Stimulated activated CD8-positive, alpha-beta memory T cell treated with anti-CD3 and anti-CD28 coated beads, Interleukin-12 subunit alpha, Interleukin-12 subunit beta, amount 100 ng/mL, for 24 hours (primary cell): ENCODE measurements around the gene PLD1.
"Not testable (repeated sequence)": the region's sequence is repeated elsewhere in the genome, so short reads cannot be mapped to it uniquely, and the experiment has no call there.

Source experiments
- DNase-seq: peaks from one replicate; pipeline ENCODE4 v3.0.0-alpha.2; 2020; ENCODE audit errors: extremely low read depth

The PLD1 gene

DNA sequence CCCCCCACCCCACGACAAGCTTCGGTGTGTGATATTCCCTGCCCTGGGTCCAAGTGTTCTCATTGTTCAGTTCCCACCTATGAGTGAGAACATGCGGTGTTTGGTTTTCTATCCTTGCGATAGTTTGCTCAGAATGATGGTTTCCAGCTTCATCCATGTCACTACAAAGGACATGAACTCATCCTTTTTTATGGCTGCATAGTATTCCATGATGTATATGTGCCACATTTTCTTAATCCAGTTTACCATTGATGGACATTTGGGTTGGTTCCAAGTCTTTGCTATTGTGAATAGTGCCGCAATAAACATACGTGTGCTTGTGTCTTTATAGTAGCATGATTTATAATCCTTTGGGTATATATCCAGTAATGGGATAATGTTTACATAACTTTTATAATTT, 4.4 kb upstream of the PLD1 start:
- DNase-seq, result not testable (repeated sequence)

DNA sequence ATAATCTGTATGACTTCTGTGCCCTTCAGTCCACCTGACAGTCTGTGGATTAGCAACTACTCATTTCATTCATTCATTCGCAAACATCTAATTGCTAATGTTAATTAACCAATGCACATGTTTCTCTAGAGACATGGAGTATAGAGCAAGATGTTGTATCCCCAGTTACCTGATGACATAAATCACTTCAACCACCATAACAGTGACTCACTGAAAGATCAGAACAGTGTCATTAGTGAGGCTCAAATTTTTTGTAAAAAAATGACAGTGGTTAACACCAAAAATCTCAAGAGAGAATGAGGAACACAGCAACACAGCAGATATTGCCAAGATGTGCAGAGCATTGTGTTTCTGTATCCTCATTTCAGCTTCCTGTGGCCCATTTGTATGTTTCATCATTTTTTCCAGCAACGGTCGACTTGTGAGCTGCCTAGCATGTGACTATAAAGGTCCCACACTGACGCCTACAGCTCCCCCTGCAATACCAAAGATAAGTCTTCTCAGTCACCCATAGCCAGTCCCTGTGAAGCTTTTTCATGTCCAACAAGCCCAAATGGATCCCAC, 3.7 kb upstream of the PLD1 start:
- DNase-seq, result no peak

DNA sequence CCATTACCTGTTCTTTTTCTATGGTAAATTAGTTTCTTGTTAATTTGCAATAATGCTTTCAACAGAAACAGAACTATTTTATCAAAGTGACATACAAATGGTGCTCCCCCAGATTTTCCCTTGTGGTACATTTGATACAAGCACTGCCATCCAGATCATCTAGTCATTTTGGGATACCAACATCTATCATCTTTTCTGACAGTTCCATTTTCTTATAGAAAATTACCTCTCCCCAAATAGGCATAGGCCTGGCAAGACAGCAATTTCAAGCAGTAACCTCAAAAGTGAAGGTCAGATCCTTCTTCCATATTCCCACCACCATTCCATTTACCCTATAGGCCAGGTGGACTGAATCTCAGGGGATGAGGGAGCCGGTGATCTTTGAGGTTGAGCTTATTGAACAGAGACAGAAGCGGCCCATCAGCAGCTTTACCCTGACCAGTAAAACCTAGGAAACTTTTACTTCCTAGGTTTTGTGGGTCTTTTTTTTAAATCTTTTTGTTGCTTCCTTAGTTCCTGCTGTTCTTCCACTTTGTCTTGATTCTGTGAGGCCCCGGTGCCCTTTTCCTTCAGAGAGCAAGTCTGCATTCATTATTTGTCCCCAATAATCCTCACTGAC, 3.1 kb upstream of the PLD1 start:
- DNase-seq, result no peak

DNA sequence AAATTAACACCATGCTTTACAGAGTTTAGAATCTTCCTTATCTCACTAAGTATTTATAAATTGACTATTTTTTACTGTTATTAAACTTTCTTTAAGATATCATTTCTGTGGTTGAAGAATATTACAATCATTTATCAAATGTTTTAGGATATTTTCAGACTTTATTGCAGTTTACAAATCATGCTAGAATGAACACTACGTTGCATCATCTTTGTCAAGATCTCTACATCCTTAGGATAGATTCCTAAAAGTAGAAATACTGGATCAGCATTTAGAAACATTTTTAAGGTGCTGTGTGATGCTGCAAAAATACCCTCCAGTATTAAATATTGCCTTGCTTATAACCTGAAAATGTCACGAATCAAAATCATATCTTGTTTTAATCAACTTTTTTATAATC, 2.5 kb upstream of the PLD1 start:
- DNase-seq, result no peak

GRCh38 chr3:171811913-171812335, 1.6 kb upstream of the PLD1 start:
- DNase-seq, result no peak

DNA sequence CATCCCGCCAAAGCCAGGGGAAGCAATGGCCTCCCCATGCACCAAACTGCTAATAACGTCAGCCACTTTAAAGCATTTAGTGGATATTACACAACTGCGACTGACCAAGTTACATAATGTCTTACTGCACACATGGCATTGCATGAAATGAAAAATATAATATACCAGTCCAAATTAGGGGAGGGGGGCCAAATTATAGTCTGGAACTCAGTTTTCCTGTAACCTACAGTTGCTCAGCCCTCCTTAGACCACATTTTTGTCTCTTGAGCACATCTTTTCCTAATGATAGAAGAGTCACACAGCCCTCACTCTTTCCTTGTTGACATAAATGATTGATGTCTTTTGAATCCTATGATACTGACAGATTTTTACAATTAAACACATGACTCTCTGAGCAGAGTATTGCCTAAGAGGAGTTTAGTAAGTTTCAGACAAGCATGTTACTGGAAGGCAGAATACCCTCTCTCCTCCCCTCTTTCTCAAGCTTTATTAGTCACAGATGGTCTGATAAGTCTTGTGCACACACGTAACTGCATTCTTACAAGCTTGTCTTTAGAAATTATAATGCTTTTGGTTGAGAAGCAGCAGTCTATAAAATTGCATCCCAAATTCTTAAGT, 1.1 kb upstream of the PLD1 start:
- no peak for DNase-seq

- no peak for DNase-seq
Measured at GRCh38 chr3:171810629-171811294, 479 bp upstream of the PLD1 start.

DNA sequence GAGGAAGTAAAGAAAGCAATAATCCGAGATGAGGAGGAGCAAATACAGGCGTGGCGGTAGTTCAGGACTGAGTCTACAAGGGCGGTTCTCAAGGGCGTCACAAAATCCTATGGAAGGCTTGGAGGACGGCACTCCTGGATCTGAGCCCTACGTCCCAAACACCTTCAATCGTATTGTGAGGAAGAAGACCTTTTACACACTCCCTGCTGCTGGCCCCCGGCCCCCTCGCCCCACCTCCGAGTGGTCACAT, 747 bp downstream of the PLD1 start:
- no peak for DNase-seq

DNA sequence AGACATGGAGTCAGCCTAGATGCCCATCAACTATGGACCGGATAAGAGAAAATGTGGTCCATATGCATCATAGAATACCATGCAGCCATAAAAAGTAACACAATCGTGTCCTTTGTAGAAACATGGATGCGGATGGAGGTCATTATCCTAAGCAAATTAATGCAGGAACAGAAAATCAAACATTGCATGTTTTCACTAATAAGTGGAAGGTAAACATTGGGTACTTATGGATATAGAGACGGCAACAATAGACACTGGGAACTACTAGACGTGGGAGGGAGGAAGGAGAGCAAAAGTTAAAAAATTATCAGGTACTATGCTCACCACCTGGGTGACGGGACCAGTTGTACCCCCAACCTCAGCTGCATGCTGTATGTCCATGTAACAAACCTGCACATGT, 2.5 kb downstream of the PLD1 start:
- DNase-seq, result no peak

- no peak for DNase-seq
Measured at GRCh38 chr3:171807129-171807675, 3.1 kb downstream of the PLD1 start.

DNA sequence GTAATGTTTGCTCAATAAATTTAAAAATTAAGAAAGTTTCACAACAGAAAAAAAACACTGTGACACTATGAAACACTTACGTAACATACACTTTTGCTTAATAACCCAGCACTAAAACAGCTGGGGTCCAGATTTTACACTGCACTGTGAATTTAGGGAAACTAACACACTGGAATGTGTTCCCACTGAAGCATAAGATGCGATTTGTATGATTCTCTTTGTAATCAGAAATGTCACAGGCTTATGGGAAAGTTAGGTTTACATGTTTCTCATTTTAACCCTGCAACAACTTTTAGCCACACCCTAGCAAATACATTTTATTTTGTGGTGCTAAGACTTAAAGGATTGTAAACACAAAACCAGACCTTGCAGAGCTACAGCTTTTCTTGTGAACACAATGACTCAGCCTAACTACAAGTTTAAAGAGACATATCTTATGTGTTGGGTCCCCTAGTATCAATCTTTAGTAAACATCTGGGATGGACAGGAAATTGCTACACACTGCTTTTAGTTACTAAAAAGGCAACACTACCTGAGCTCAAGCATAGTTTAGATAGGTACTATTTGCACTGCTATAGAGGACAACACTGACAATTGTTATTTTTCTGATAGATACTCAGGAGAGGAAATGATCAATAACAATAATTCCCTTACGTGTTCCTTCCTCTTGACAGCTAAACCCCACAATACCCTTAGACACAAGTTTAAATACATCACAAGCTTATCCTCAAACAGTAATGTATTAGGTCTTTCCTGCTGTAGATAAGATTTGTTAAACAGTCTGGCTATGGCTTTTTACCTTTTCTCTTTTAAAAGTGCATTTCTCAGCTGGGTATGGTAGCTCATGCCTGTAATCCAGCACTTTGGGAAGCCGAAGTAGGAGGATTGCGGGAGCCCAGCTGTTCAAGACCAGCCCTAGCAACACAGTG, 3.8 kb downstream of the PLD1 start:
- DNase-seq, result no peak

DNA sequence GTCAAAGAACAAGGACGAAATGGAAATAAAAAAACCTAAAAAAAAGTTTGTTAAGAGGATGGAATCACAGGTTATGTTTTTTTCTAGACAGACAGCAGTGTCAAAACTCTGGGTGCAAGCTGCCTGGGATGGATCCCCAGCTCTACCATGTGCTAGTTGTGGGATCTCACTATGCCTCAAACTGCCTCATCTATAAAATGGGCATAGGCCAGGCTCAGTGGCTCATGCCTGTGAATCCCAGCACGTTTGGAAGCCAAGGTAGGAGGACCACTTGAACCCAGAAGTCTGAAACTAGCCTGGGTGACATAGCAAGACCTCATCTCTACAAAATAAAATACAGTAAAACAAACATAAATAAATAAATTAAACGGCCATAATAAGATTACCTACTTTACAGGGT, 4.6 kb downstream of the PLD1 start:
- DNase-seq, result no peak

GRCh38 chr3:171804618-171805389, 5.5 kb downstream of the PLD1 start:
- DNase-seq, result no peak

- DNase-seq, result no peak
Measured at GRCh38 chr3:171803044-171803443, 7.2 kb downstream of the PLD1 start.

GRCh38 chr3:171802590-171802956, 7.7 kb downstream of the PLD1 start:
- DNase-seq, result no peak

DNA sequence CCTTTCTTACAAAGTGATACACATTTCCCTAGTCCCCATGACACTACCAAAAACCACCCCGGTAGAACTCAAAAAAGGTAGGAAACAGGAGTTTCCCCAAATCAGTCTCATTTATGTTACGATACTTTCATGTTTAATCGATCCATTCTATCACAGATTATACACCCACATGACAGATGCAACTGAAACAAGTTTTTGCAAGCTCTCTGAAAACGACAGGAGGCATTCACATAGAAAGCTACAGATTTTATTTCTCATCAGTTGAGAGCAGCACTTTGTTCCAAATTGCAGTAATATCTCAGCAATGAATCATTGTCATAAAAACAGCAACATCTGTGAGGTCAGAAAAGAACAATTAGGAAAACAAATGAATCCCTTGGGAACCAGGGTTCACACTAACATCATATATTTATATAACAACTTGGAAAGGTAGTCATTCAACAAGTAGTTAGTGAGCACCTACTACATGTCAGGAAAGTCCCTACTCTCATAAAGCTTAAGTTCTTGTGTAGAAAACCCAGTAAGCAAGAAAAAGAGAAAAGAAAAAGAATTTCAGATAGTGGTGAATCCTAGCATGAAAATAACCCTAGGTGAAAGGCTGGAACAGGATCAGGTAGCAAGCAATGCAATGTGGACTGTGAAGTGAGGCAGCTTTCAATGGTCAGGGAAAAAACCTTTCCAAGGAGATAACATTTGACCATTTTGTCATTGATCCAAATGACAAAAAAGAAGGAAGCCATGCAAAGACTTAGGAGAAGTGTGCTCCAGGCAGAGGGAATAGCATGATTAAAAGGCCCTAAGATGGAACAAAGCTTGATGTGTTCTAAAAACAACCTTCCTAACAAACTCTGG, 8.3 kb downstream of the PLD1 start:
- no peak for DNase-seq

GRCh38 chr3:171799501-171799900, 10.8 kb downstream of the PLD1 start:
- no peak for DNase-seq

GRCh38 chr3:171797873-171798272, 12.4 kb downstream of the PLD1 start:
- no peak for DNase-seq

- DNase-seq, result no peak
Measured at GRCh38 chr3:171797265-171797679, 13.0 kb downstream of the PLD1 start.

GRCh38 chr3:171796625-171797264, 13.5 kb downstream of the PLD1 start:
- DNase-seq, result no peak
